HG03196 (cell line): Measurements from ENCODE around the gene PPP1R18.
"Not testable (repeated sequence)": the region's sequence is repeated elsewhere in the genome, so short reads cannot be mapped to it uniquely, and the experiment has no call there.

Experiments
- ATAC-seq: cut with Tn5 transposase; IDR thresholded peaks from one replicate; pipeline ENCODE4 v1.9.1; 2021; ENCODE audit not compliant: unreplicated experiment

Gene PPP1R18

GRCh38 chr6:30720738-30721197 lies 34.3 kb upstream of the PPP1R18 start:
- ATAC-seq: no peak

GRCh38 chr6:30719791-30720737 lies 33.6 kb upstream of the PPP1R18 start, which contains the start of gene TUBB:
TSS of gene TUBB (plus strand) at chr6:30720352. CDS start at chr6:30720507, 155 bp downstream.
- peak; percentile 47 for ATAC-seq

- no peak for ATAC-seq
Observed at GRCh38 chr6:30719356-30719755, 32.9 kb upstream of the PPP1R18 start.

- ATAC-seq: not testable (repeated sequence)
Observed at GRCh38 chr6:30717845-30718720, 31.6 kb upstream of the PPP1R18 start.

GRCh38 chr6:30717129-30717844 lies 30.8 kb upstream of the PPP1R18 start, which contains the start of gene MDC1:
TSS of gene MDC1 (minus strand) at chr6:30717281. CDS start at chr6:30715175, 2,106 bp downstream.
- peak; percentile 64 for ATAC-seq

- ATAC-seq: no peak
Observed at GRCh38 chr6:30716879-30717128, 30.4 kb upstream of the PPP1R18 start.

- no peak for ATAC-seq
Observed at GRCh38 chr6:30714263-30714662, 27.8 kb upstream of the PPP1R18 start.

- ATAC-seq: no peak
Observed at GRCh38 chr6:30712441-30712945, 26.0 kb upstream of the PPP1R18 start.

- ATAC-seq: no peak
Observed at GRCh38 chr6:30711758-30712380, 25.4 kb upstream of the PPP1R18 start.

GRCh38 chr6:30709101-30709868 lies 22.8 kb upstream of the PPP1R18 start:
- no peak for ATAC-seq

GRCh38 chr6:30707281-30707850 lies 20.9 kb upstream of the PPP1R18 start:
- ATAC-seq: no peak

GRCh38 chr6:30705620-30706019 lies 19.2 kb upstream of the PPP1R18 start:
- no peak for ATAC-seq

GRCh38 chr6:30703821-30704220 lies 17.4 kb upstream of the PPP1R18 start:
- no peak for ATAC-seq

GRCh38 chr6:30703011-30703410 lies 16.6 kb upstream of the PPP1R18 start:
- no peak for ATAC-seq

- no peak for ATAC-seq
Observed at GRCh38 chr6:30700340-30700739, 13.9 kb upstream of the PPP1R18 start.

GRCh38 chr6:30696432-30696831 lies 10.0 kb upstream of the PPP1R18 start:
- ATAC-seq: no peak

- ATAC-seq: no peak
Observed at GRCh38 chr6:30691208-30691847, 4.9 kb upstream of the PPP1R18 start.

- ATAC-seq: peak; percentile 22
Observed at GRCh38 chr6:30690403-30691207, 4.2 kb upstream of the PPP1R18 start, which contains the start of gene NRM. TSS of gene NRM (minus strand) at chr6:30690984. CDS start at chr6:30690974, 10 bp downstream.
